NCI-H446 (cell line): ENCODE measurements around the gene ZFP62.
"Not testable (repeated sequence)": the region's sequence is repeated elsewhere in the genome, so short reads cannot be mapped to it uniquely, and the experiment has no call there.

ENCODE experiments used
- DNase-seq, 2 experiments: peaks; one replicate each; lab custom pipeline; 2025; lab: John Stamatoyannopoulos, UW

Gene ZFP62

DNA sequence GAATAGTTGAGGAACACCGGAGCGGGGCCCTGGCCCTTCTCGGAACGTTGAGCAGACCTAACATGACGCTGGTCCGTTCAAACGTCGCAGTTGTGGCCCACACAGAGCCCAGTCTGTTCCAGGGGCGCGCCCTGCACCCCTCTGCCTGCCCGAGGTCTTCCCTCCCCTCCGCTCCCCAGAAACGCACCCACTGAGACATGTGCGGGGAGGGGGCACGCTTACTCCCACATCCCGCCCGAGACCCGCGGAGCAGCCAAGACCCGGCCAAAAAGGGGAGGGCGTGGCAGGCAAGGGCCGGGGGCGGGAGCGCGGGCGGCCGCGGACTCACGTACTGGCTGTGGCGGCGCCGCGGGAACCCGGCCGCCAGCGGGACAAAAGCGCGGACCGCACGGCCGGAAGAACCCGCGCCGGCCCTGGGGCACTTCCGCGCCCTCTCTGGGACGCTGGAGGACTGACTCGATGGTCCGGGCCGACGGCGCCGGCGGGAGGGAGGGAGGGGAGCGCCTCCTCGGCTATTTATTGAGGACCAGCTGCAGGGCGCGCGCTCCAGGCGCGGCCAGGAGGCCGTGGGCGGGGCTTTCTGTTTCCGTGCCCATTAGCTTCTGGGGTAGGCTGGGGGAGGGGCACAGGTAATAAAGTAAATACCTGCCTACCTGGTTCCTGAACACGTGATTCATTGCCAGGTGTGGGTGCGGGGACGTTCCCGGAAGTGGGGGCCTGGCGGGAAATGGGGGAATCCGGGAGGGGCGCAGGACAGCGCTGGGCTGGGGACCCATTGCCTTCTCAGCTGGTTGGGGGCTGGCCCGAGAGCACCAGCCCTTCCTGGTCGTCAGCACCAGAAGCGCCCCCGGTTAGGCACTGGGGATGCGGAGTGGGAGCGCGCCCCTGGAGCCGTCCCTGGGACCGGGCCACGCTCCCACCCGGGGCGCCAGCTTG, at the start of gene ZFP62:
TSS of gene ZFP62 (minus strand) at position 390 of the 936 bp plus-strand sequence. CDS start at position 333, 57 bp downstream.
- DNase-seq: peak; percentile 72 to 94

DNA sequence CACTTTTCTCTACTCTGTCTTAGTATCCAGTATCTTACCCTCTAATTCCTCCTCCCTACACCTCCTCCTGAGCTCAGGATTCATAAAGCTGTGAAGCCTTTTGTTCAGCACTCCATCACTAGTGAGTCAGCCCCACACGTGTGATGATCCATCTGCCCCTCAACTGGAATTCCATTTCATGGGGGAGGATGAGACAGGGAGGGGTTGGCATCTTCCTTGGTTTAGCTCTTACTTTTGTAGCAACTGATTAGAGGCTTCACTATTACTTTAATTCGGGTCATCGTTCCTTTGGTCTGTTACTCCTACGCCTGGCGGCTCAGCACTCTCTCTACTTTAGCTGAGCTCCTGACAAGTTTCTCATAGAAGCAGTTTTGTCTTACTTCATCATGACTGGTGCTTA, 49.7 kb upstream of the ZFP62 start:
- no peak for DNase-seq

DNA sequence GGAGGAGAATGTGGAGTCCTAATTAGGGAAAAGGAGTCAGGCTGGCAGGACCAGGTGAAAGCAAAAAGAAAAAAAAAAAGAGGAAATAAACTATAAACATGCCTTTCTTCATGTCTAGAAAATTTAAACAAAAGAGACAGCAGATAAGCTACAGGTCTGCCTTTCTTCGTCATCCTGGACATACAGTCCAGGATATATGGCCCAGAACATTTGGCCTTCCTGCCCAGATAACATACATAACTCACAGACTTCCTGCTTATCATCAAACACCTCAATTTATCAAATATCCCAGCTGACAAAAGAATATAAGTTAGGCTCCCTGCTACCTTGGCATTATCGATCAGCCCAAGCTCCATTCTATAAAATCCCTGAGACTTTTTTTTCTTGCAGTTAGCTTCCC, 49.1 kb upstream of the ZFP62 start:
- DNase-seq: no peak

DNA sequence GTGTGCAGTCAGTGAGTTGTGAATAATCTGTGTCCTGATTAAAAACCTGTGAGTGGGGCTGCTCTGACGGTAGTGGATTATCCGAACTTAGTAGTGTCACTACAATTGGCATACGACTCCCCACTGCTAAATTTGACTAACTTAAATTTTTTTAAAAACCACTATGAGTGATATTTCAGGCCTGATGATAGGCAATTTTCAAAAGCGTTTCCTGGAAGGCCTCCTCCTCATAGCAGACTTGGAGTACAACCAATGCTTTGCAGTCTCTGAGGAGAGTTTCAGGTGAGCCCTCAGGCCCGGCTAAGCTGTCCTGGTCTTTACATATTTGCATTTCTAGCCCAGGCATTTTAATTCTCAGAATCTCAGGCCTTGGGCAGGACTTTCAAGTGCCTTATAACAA, 48.7 kb upstream of the ZFP62 start:
- no peak for DNase-seq

DNA sequence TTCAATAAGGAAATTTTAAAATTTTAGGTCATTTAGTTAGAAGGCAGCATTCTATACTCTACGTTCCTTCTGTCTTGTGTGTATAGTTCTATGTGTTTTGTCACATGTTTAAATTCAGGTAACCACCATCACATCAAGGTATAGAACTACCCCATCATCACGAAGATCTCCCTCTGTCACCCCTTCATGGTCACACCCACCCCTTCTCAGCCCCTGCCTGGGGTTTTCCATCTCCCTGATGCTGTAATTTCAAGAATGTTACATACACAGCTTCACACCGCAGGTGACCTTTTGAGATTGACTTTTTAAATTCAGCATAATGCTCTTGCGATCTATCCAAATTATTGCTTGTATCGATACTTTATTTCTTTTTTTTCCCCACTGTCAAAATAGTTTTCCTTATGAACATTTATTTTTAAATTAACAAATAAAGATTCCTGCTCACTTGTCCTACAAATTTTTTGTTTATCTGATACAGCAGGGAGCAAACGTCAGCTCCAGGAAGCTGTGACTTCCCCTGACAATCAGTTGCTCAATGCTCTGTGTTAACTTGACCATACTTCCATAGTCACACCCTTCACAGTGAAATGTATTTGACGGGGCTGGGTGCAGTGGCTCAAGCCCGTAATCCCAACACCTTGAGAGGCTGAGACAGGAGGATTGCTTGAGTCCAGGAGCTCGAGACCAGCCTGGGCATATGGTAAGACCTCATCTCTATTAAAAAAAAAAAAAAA, 48.1 kb upstream of the ZFP62 start:
- no peak for DNase-seq

DNA sequence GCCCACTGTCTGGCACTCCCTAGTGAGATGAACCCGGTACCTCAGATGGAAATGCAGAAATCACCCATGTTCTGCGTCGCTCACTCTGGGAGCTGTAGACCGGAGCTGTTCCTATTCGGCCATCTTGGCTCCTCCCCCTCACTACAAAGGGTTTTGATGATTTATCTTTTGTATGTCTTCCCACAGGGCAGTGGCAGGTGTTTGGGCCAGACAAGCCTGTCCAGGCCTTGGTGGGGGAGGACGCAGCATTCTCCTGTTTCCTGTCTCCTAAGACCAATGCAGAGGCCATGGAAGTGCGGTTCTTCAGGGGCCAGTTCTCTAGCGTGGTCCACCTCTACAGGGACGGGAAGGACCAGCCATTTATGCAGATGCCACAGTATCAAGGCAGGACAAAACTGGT, 47.3 kb upstream of the ZFP62 start:
- no peak for DNase-seq

DNA sequence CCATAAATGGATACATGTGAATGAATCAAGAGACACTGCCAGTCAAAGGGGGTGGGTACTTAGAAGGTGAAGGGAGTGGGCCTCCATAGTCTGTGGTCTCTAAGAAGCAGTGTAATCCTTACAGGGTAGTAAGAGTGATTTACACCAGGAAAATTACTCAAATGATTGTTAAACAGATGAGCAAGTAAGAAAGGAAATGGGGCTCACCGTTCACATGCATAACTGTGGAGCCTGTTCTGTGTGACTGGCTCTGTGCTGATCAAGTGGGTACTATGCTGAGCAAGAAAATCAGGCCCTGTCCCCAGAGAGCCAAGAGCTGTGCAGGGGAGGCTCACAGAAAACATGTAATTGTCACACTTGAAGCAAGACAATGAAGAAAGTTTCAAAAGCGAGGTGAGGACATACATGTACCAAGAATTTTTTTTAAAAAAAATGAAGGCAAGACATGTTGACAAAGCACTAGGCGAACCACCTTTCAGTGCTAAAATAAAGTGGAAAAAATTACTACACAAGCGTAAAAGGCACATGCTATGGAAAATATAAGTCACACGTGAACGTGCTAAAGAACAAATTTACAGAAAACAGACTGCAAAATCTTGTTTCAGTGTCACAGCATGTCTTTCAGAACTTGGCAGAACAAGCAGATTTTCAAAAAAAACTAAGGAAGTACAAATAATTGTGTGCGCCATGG, 40.4 kb upstream of the ZFP62 start:
- no peak for DNase-seq

DNA sequence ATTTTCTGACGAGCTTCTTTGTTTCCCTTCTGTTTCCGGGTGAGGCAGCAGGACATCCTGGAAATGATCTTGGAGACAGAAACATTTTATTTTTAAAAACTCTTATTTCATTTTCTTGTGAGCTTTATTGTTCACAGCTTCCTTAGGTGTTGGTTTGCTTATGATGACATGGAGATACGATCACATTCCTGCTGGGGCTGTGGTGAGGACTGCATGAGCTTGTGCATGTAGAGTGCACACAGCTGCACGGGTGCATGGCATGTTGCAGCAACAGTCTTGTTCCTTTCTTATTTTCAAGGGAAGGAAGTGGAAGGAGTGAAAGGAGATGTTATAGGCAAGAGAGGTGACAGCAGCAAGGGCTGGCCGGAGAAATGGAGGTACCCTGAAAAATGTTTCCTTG, 39.1 kb upstream of the ZFP62 start:
- no peak for DNase-seq

DNA sequence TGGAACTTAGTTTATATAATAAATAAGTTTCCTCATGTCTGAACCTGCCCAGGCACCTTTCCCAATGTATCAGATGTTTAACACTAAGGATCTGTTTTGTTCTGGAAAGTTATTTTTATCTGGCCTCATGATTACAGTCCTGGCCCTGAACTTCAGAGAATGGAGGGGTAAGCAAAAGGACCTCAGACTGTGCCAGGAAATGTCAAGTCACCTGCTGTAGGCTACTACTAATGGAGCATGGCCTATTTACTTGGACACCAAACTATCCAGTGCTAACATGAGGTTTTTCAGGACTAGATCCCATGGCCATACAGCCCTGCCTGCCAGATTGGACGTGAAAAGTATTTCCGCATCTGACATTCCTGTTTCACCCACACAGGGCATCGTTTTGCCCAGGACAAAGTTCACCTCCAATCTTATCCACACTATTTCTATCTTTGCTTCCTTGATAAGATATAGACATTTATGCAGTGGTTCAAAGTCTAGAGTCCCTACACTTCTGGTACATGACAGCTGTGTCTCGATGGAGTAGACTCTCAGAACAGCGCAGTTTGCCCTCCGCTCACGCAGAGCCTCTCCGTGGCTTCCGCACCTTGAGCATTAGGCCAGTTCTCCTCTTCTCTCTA, 37.7 kb upstream of the ZFP62 start, which contains the start of gene BTNL8:
TSS of gene BTNL8 (plus strand) at position 539 of the 626 bp plus-strand sequence. CDS start 152 bp downstream, outside the sequence.
- no peak for DNase-seq

DNA sequence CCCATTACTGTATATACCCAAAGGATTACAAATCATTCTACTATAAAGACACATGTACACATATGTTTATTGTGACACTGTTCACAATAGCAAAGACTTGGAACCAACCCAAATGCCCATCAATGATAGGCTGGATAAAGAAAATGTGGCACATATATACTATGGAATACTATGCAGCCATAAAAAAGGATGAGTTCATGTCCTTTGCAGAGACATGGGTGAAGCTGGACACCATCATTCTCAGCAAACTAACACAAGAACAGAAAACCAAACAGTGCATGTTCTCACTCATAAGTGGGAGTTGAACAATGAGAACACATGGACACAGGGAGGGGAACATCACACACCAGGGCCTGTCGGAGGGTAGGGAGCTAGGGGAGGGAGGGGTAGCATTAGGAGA, 34.3 kb upstream of the ZFP62 start:
- DNase-seq: not testable (repeated sequence)

DNA sequence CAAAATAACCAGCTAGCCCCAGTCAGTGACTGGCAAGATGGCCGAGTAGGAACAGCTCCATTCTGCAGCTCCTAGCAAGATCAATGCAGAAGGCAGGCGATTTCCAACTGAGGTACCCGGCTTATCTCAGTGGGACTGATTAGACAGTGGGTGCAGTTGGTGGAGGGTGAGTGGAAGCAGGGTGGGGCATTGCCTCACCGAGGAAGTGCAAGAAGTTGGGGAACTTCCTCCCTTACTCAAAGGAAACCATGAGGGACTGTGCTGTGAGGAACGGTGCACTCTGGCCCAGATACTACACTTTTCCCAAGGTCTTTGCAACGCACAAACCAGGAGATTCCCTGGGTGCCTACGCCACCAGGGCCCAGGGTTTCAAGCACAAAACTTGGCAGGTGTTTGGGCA, 28.3 kb upstream of the ZFP62 start:
- no peak for DNase-seq

DNA sequence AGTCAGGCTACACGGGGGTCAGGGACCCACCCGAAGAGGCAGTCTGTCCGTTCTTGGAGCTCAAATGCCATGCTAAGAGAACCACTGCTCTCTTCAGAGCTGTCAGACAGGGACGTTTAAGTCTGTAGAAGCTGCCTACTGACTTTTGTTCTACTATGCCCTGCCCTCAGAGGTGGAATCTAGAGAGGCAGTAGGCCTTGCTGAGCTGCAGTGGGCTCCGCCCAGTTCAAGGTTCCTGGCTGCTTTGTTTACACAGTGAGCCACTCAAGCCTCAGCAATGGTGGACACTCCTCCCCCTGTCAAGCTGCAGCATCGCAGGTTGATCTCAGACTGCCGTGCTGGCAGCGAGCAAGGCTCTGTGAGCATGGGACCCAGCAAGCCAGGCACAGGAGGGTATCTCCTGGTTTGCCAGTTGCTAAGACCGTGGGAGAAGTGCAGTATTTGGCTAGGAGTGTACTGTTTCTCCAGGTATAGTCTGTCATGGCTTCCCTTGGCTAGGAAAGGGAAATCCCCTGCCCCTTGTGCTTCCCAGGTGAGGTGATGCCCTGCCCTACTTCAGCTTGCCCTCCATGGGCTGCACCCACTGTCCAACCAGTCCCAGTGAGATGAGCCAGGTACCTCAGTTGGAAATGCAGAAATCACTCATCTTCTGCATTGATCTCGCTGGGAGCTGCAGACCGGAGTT, 24.9 kb upstream of the ZFP62 start:
- not testable (repeated sequence) for DNase-seq

DNA sequence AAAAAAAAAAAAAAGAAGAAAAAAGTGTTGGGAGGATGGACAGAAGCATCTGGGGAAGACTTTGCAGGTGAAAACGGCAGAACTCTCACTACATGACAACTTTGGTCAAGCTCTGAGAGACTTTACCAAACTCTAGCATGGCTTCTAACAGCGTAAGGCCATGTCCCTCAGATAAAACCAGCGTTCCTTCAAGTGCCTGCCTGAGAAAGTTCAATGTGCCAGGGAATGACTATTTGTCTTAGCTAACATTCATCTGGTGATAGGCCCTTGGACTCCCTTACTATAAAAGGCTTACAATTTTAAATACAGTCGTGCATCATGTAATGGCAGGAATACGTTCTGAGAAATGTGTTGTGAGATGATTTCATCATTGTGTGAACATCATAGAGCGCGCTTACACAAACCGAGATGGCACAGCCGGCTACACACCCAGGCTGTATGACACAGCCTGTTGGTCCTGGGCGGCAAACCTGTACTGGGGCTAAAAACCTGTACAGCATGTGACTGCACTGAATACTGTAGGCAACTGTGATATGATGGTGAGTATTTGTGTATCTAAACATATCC, 14.9 kb upstream of the ZFP62 start:
- no peak for DNase-seq

DNA sequence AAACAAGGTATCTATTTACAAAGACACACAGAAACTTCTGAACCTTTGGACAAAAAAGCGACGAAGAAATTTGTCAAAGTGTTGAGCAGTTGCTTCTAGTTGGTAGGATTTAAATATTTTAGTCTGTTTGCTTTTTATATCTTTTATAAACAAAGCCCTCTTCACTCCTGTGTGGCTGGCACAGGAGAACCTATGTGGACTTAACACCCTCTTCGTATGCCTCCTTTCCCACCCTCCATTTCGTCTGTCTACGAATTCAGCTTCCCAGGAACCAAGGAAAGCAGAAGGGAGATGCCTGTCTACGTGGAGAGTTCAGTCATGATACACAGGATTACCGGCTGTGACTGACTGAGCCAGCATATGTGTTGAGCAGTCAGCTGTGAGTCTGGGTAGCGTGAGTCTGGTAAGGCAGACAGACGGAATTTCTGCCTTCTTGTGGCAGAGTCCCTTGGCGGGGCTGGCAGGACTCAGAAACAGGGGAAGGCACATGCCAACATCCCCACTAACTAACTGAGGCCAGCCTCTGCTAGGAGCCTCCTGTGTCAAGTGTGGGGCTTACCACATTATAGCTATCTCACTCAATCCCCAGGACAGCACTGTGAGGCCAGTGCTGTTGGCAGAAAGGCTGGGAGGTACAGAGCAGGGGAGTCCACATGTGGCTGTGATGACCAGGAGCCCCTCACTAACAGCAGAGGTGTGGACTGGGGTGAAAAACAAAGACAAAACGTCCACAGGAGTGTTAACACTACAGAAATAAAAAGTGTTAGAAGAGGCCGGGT, 13.9 kb upstream of the ZFP62 start:
- no peak for DNase-seq

DNA sequence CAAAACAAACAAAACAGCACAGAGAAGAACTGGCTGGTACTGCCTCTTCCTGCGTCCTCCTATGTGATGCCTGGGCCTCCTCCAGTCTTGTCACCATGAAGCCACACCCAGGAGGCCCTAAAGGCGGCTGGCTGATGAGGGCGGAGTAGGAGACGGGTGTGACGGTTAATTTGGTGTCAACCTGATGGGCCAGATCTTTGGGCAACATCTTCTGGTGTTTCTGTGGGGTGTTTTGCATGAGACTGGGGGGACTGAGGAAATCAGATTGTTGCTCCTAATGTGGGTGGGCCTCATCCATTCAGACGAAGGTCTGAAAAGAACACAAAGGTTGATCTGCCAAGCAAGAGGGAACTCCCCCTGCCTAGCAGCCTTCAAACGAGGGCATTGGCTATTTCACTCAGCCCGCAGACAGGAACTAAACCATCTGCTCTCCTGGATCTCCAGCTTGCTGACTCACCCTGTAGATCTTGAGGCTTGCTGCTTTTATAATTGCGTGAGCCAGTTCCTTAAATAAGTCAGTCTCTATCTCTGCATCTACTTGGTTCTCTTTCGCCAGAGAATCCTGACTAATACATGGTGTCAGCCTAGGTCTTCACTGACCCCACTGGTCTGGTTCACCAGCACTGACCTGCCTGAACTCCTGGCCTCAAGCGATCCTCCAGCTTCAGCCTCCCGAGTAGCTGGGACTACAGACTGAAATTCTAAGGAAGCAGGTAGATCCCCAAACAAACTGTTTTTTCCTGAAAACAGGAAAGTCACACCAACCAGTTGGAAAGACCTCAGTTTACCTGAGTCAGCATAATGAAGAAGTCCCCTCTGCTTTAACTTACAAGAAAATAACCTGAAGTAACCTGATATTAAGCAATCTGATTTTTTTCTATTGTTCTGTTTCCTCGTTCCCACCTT, 12.8 kb upstream of the ZFP62 start:
- DNase-seq: peak in 1 of 2 experiments; percentile 39

DNA sequence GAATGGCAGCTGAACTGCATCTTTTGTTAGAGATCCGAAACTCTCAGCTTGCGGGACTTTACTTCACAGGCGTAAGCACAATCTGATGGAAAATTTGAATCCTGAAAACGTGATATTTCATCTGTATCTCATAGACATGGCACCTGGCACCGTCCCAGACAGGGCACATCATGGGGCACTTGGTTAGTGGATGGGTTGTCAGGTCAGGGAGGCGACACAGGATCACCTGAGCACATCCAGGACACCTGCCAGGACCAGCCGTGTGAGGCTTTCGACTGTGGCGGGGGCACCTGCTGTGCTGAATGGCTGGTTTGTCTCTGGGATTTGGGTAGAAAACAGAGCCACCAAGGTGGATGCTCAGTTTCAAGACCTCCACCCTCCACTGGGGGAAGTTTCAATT, 11.3 kb upstream of the ZFP62 start:
- DNase-seq: no peak

DNA sequence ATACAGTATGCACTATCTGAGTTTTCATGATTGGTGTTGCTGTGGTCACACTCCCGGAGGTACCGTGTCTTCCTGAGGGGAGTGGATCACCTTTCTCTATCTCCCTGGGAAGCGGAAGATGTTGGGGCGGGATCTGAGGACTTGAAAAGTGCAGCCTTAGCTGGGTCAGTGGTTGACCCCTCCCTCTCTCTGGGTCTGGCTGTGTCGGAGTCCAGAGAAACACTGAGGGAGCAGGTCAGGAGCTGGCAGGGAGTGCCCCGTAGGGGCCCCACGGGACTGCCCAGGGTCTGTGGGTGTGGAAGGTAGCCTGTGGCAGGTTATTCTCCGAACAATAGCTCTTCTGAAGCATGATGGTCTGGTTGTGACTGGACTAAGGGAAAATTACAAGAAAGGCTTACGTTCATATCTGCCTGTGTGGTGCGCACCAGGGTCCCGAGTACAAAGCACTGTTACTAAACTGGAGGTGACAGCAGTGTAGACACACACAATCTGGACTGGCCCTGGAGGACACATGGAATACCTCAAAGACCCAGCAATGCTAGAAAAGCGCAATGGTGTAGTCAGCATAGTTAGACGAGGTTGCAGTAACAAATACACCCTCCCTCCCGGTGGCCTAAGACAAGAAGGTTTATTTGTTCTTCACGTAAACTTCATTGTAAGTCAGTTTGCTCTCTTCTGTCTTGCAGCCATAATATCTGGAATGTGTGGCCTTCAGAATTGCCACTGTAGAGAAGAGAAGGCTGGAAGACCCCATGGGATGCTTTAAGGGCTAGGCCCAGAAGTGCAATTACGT, 9.4 kb upstream of the ZFP62 start:
- DNase-seq: no peak

DNA sequence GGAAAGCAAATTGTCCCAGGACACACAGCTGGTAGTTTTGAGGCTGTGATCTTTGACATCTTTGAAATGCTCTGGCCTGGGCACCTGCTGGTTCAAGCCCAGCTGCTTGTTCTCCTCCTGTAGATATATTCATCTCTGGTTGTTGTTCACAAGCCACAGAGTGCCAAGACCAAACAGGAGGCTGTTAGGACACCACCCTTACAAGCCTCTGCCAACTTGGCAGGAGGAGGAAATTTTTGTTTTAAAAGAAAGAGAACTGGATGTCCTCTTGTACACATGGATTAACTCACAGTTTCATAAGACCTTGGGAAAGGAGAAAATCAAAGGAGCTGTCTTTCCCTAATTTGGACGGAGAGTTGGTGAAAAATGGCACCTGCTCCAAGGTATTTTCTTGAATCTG, 8.5 kb upstream of the ZFP62 start:
- no peak for DNase-seq
